Lung (tissue), 12 donors: Measurements from ENCODE around the gene EOLA1. TPM values are rescaled to one million over a fixed set of nuclear protein-coding genes. Genes with fewer than 3 reads are reported as not detected.
"Not testable (repeated sequence)": the region's sequence is repeated elsewhere in the genome, so short reads cannot be mapped to it uniquely, and the experiment has no call there.

Experiments
- ATAC-seq: fragments of 200-7000 bp; cut with Tn5 transposase; one replicate; pipeline ENCODE4 v1.9.1; 2020; ENCODE audit warnings: moderate number of reproducible peaks; ENCODE audit not compliant: insufficient read depth, low FRiP score
- DNase-seq, 3 donors: peaks; one replicate each; pipeline ENCODE4 v3.0.0-alpha.2; 2013 to 2017
- H3K27ac ChIP-seq, 2 donors: one replicate each; pipeline ENCODE4 v1.5.1; 2013; ENCODE audit warnings: mild to moderate bottlenecking in 2 of 2, moderate library complexity in 2 of 2, control low read depth in 1 of 2, inconsistent platforms in 1 of 2, low read depth in 1 of 2, low read length in 1 of 2
- H3K27me3 ChIP-seq, 3 donors: one replicate each; pipeline ENCODE4 v1.5.1; 2013; ENCODE audit warnings: low read length in 2 of 3; ENCODE audit not compliant: control insufficient read depth in 3 of 3, insufficient read depth in 3 of 3
- H3K36me3 ChIP-seq, 4 donors: one replicate each; pipeline ENCODE4 v1.5.1; 2013; ENCODE audit warnings: low read length in 4 of 4, mild to moderate bottlenecking in 1 of 4, moderate library complexity in 1 of 4; ENCODE audit not compliant: control insufficient read depth in 4 of 4, insufficient read depth in 4 of 4
- H3K4me1 ChIP-seq, 5 donors: one replicate each; pipeline ENCODE4 v1.5.1; 2013; ENCODE audit warnings: low read length in 5 of 5, mild to moderate bottlenecking in 2 of 5, moderate library complexity in 1 of 5; ENCODE audit not compliant: control insufficient read depth in 5 of 5, insufficient read depth in 5 of 5
- H3K4me3 ChIP-seq: one replicate; pipeline ENCODE4 v1.5.1; 2013; ENCODE audit warnings: mild to moderate bottlenecking, control low read depth, moderate library complexity
- H3K9ac ChIP-seq, 2 donors: one replicate each; pipeline ENCODE4 v1.5.1; 2013; ENCODE audit warnings: low read length in 2 of 2, control low read depth in 1 of 2; ENCODE audit not compliant: insufficient read depth in 1 of 2
- H3K9me3 ChIP-seq, 4 donors: one replicate each; pipeline ENCODE4 v1.5.1; 2013; ENCODE audit warnings: low read length in 3 of 4, mild to moderate bottlenecking in 1 of 4, moderate library complexity in 1 of 4; ENCODE audit not compliant: control insufficient read depth in 4 of 4, insufficient read depth in 3 of 4
- CTCF ChIP-seq: IDR thresholded peaks from 2 replicates; pipeline ENCODE4 v1.5.1; 2012; ENCODE audit warnings: mild to moderate bottlenecking; ENCODE audit errors: control extremely low read depth, extremely low read depth
- WGBS, 2 donors: extraction: QIAGEN DNeasy Blood & Tissue Kit; methylation state at CpG; one replicate each; pipeline ENCODE4 v1.1.7; 2013; 5-methylcytosine and 5-hydroxymethylcytosine counted together
- polyA plus RNA-seq, 2 donors: library from polyadenylated mRNA; stranded (reverse); fragments of 200-250 nt; gene quantifications; one replicate each; pipeline ENCODE4 v1.2.1, GENCODE V29; 2013
- total RNA-seq, 2 donors: library from RNA; depleted of rRNA in 1 of 2; stranded (reverse); fragments of >200 nt in 1 of 2; gene quantifications; one replicate each; pipeline ENCODE4 v1.2.1, GENCODE V29; 2014 to 2021
- donor health status: control.
- donor health status: control.
- donor health status: Bipolar disorder and iron deficiency.
- donor health status: healthy.
- donor health status: DM: yes; HTN: yes; CAD: no.

The EOLA1 gene
- total and polyA plus RNA-seq, 4 donors: 11.5 to 19.9 (median 18.5) TPM

- no peaks in the 10 kb centered on the region for H3K4me1 ChIP-seq
- H3K4me3 ChIP-seq: no peak overlapping the region
- TF ChIP-seq CTCF: no peak
- 31% methylated on average over 1 of the region's 1 CpG; no CpG with 5 or more reads in 1 of the 2 donors for WGBS, 2 donors
- no peak for DNase-seq
- H3K27ac ChIP-seq: no peak overlapping the region
- no peaks in the 10 kb centered on the region for H3K9me3 ChIP-seq
- H3K36me3 ChIP-seq: no peaks in the 10 kb centered on the region
- ATAC-seq: no peak
- peaks cover 0 to 3% (median 2%) of the 10 kb centered on the region in 3 donors for H3K27me3 ChIP-seq
- no peak overlapping the region for H3K9ac ChIP-seq
Measured at GRCh38 chrX:149572743-149573142, 31.9 kb downstream of the EOLA1 start.

DNA sequence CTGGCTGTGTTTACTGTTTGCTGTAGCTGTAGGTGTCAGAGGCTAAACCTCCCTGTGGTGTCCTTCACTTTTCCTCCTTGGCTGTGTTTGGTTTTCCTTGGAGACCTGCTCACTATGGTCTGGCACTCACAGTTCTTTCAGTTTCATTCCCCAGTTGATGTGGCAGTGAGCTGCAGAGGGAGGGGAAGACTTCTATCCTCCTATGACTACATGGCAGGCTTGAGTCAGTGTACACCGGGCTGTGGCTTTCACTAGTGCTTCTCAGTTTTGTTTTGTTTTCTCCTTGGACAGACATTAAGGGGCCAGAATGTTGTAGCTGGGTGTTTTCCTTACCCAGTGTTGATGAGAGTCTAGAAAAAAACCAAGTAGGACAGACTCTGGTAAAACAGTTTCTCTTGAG is 32.6 kb downstream of the EOLA1 start:
- H3K4me3 ChIP-seq, ATAC-seq, H3K27me3 ChIP-seq, H3K9me3 ChIP-seq, H3K4me1 ChIP-seq, H3K36me3 ChIP-seq, H3K9ac ChIP-seq, H3K27ac ChIP-seq, DNase-seq: not testable (repeated sequence)
- no CpG with 5 or more reads among the region's 1 CpG for WGBS, 2 donors

DNA sequence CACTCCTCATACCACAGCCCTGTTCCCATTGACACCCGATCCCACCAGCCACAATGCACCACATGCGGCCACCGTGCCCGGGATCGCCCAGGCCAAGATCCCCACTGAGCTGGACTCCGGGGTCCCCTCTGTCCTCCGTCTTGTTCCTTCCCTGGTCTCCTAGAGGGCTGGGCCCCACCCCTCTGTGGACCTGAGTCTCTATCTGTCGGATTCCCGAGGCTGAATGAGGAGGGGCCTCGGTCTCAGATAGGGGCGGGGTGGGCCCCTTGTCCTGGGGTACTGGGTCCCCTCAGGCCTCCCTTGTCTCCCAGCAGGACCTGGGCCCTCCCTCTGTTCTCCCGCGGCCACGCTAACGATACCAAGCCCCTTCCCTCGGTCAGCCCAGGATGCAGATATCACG is 44.8 kb downstream of the EOLA1 start:
- H3K9ac ChIP-seq, H3K4me1 ChIP-seq, H3K27me3 ChIP-seq, H3K27ac ChIP-seq, DNase-seq, ATAC-seq, H3K36me3 ChIP-seq, H3K9me3 ChIP-seq, H3K4me3 ChIP-seq: not testable (repeated sequence)
- 87 to 88% methylated on average over 3 to 6 of the region's 17 CpGs for WGBS, 2 donors

- H3K27ac ChIP-seq, H3K9me3 ChIP-seq, H3K36me3 ChIP-seq, H3K27me3 ChIP-seq, H3K4me1 ChIP-seq, DNase-seq, H3K9ac ChIP-seq, ATAC-seq, H3K4me3 ChIP-seq: not testable (repeated sequence)
- WGBS, 2 donors: no CpG with 5 or more reads among the region's 12 CpGs
Measured at GRCh38 chrX:149587359-149587758, 46.5 kb downstream of the EOLA1 start, which contains the start of gene MAGEA9B. Gene MAGEA9B, minus strand, starts transcription at chrX:149587459. Its CDS starts 4,280 bp downstream, at chrX:149583179.

GRCh38 chrX:149590993-149591392 is 50.2 kb downstream of the EOLA1 start:
- DNase-seq, H3K9ac ChIP-seq, H3K4me1 ChIP-seq, H3K36me3 ChIP-seq, ATAC-seq, H3K27me3 ChIP-seq, H3K4me3 ChIP-seq, H3K9me3 ChIP-seq, H3K27ac ChIP-seq: not testable (repeated sequence)
- WGBS, 2 donors: no CpG with 5 or more reads among the region's 7 CpGs

DNA sequence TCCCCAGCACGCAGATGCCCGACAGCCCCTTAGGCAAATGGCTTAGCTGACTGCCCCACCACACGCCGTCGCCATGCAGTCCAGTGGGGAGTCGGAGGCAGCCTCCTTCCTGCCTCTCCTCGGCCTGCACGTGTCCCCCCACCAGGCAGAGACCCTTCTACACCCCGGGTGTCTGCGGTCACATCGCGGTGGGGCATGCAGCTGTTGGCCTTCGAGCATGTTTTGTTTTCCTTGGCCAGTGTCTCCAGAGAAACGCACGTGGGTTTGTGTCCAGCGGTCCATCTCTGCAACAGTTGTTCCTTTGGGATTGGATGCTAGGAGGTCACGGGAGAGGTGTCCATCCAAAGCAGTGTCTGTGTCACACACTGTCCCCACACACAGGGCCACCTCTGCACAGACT is 54.4 kb downstream of the EOLA1 start, which contains the start of gene HSFX2:
Gene HSFX2, minus strand, starts transcription at position 101 of the 400 bp plus-strand sequence. CDS start 614 bp downstream, outside the sequence.
- not testable (repeated sequence) for DNase-seq, H3K36me3 ChIP-seq, ATAC-seq, H3K4me3 ChIP-seq, H3K27me3 ChIP-seq, H3K27ac ChIP-seq, H3K9ac ChIP-seq, H3K9me3 ChIP-seq, H3K4me1 ChIP-seq
- WGBS, 2 donors: no CpG with 5 or more reads among the region's 17 CpGs

DNA sequence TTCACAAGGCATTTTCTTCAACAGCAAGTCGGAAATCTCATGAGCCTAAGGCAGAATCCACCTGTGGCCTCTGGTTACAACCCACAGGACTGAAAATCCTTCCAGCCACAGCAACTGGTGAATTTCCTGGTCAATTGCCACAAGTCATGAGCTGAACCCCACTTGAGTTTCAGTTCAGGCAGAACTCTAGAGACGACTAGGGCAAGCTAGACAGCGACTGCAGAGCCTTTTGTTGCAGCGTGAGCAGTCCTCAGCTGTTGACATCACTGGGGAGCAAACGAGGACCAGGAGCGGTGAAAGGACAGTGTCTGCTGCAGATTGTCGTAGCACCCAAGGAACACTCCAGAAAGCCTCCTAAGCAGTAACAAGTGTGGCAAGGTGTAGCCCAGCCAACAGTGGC is 55.1 kb downstream of the EOLA1 start:
- H3K36me3 ChIP-seq, H3K9ac ChIP-seq, H3K4me3 ChIP-seq, ATAC-seq, H3K4me1 ChIP-seq, H3K27me3 ChIP-seq, H3K9me3 ChIP-seq, DNase-seq, H3K27ac ChIP-seq: not testable (repeated sequence)
- no CpG with 5 or more reads among the region's 7 CpGs for WGBS, 2 donors
